ENCODE measurements around the gene MLPH. TPM values are rescaled to one million over a fixed set of nuclear protein-coding genes. Genes with fewer than 3 reads are reported as not detected.
"Not testable (repeated sequence)": the region's sequence is repeated elsewhere in the genome, so short reads cannot be mapped to it uniquely, and the experiment has no call there.

Gene MLPH
- total RNA-seq, 2 donors from 2014 or later, result 91.5 to 121 TPM

GRCh38 chr2:237585590-237586221 is 98.7 kb downstream of the MLPH start:
- intact Hi-C loops (cut with DNase I), result no loop called here
- no peak for ATAC-seq
- no peak for DNase-seq

- no peak for DNase-seq
- ATAC-seq, result no peak
- intact Hi-C loops (cut with DNase I), result no loop called here
These were observed 101.1 kb downstream of the MLPH start for GRCh38 chr2:237588044-237588696.

- intact Hi-C loops (cut with DNase I), result no loop called here
- no peak for DNase-seq
- ATAC-seq, result peak in 1 of 2 donors; percentile 30
These were observed 103.5 kb downstream of the MLPH start, which contains the start of gene RAB17 for GRCh38 chr2:237590272-237591140. Gene RAB17, minus strand, starts transcription at chr2:237590734. Its CDS starts 4,580 bp downstream, at chr2:237586154.

- peak in 1 of 2 donors; percentile 33 for ATAC-seq
- intact Hi-C loops (cut with DNase I), result no loop called here
- DNase-seq, result no peak
These were observed 104.3 kb downstream of the MLPH start for GRCh38 chr2:237591141-237591881.

- DNase-seq (no peak), ATAC-seq (no peak)
- intact Hi-C loops (cut with DNase I), result no loop called here
These were observed 105.5 kb downstream of the MLPH start for GRCh38 chr2:237592425-237592980.

- intact Hi-C loops (cut with DNase I), result no loop called here
- no peak for DNase-seq
These were observed 106.0 kb downstream of the MLPH start for GRCh38 chr2:237593036-237593435.

GRCh38 chr2:237593596-237594320 is 106.7 kb downstream of the MLPH start:
- no peak for DNase-seq
- ATAC-seq, result no peak
- intact Hi-C loops (cut with DNase I), result no loop called here

More at GRCh38 chr2:237593036-237593435, 106.0 kb downstream of the MLPH start:
- no peak for ATAC-seq

GRCh38 chr2:237594514-237594871 is 107.4 kb downstream of the MLPH start:
- DNase-seq (no peak), ATAC-seq (peak; percentile 21 to 38)
- intact Hi-C loops (cut with DNase I), result no loop called here

GRCh38 chr2:237595829-237596519 is 108.9 kb downstream of the MLPH start:
- ATAC-seq; intact Hi-C loops (cut with DNase I); DNase-seq: not testable (repeated sequence)

GRCh38 chr2:237596520-237597195 is 109.6 kb downstream of the MLPH start:
- DNase-seq (no peak), ATAC-seq (no peak)
- intact Hi-C loops (cut with DNase I), result no loop called here

GRCh38 chr2:237597196-237598145 is 110.4 kb downstream of the MLPH start:
- no peak for DNase-seq
- intact Hi-C loops (cut with DNase I), result no loop called here
- no peak for ATAC-seq

- no peak for ATAC-seq
- intact Hi-C loops (cut with DNase I), result no loop called here
- DNase-seq, result no peak
These were observed 111.6 kb downstream of the MLPH start for GRCh38 chr2:237598468-237599208.

GRCh38 chr2:237599465-237600110 is 112.5 kb downstream of the MLPH start:
- no peak for ATAC-seq
- DNase-seq, result no peak
- intact Hi-C loops (cut with DNase I), result loop anchor here in 1 of 2 donors (5.0 kb wide), 1 partner anchor 143 kb away; no protein-coding TSS in a partner anchor

- ATAC-seq (peak; percentile 81 to 82), DNase-seq (peak; percentile 68)
- intact Hi-C loops (cut with DNase I), result loop anchor here in 1 of 2 donors (5.0 kb wide), 1 partner anchor 142 kb away; no protein-coding TSS in a partner anchor
These were observed 113.3 kb downstream of the MLPH start for GRCh38 chr2:237600205-237600846.

Data from left cardiac atrium (tissue), 4 donors.